GM12878 (cell line): ENCODE data around the gene EEF1A1. TPM values are rescaled to one million over a fixed set of nuclear protein-coding genes. Genes with fewer than 3 reads are reported as not detected.

Experiments
- ATAC-seq: fragments of 200-7000 bp; cut with Tn5 transposase; 3 replicates; pipeline ENCODE4 v1.9.1; 2020; ENCODE audit warnings: mild to moderate bottlenecking, moderate library complexity
- Bru-seq: library from RNA; stranded (reverse); fragments of 400-500 nt; gene quantifications from one replicate; lab custom pipeline; 2021; lab: Mats Ljungman, UMichigan
- BruChase-seq, 2 experiments: library from RNA; stranded (reverse); fragments of 400-500 nt; gene quantifications; one replicate each; lab custom pipeline; 2021; lab: Mats Ljungman, UMichigan
- BruUV-seq: library from RNA; stranded (reverse); fragments of 400-500 nt; replicated peaks from 2 replicates; lab custom pipeline; 2021; lab: Mats Ljungman, UMichigan
- CTCF ChIA-PET: fragments of 300-600 bp; sonication (Branson Sonifier 250); formaldehyde crosslinking; extraction: SDS; loops from one replicate; lab custom pipeline; 2021; ENCODE audit warnings: inconsistent platforms; lab: Yijun Ruan, JAX
- POLR2A ChIA-PET: fragments of 350-600 bp; formaldehyde crosslinking; extraction: SDS; loops from one replicate; lab custom pipeline; 2021; ENCODE audit warnings: inconsistent platforms; lab: Charles Lee
- RAD21 ChIA-PET: fragments of 300-600 bp; sonication (Branson Sonifier 250); formaldehyde crosslinking; loops from one replicate; lab custom pipeline; 2023; ENCODE audit warnings: antibody characterized with exemption; ENCODE audit not compliant: unreplicated experiment; lab: Charles Lee
- SMC1A ChIA-PET: fragments of 300-600 bp; sonication (Branson Sonifier 250); formaldehyde crosslinking; loops from one replicate; lab custom pipeline; 2023; ENCODE audit not compliant: unreplicated experiment, uncharacterized antibody; lab: Charles Lee
- DNase-seq: peaks from one replicate; pipeline ENCODE4 v3.0.0-alpha.2; 2011; ENCODE audit warnings: low read depth, low spot score
- FAIRE-seq: peaks from 3 replicates; lab custom pipeline; 2011; peaks lifted over from hg19 to GRCh38; lab: Jason Lieb, UNC
- H2AFZ ChIP-seq: 2 replicates; pipeline ENCODE4 v1.6.0; 2011; ENCODE audit warnings: low read depth, low read length, control low read depth; ENCODE audit not compliant: control insufficient read depth
- H3K27ac ChIP-seq: 2 replicates; pipeline ENCODE4 v1.5.1; 2011; ENCODE audit warnings: control low read depth; ENCODE audit not compliant: control insufficient read depth, insufficient read depth
- H3K27me3 ChIP-seq, 2 experiments: replicated peaks in 1 of 2; 2 replicates each; pipeline versions ENCODE4 v1.6.0 to v1.6.1; 2011; ENCODE audit warnings: low read length in 1 of 2; ENCODE audit not compliant: control insufficient read depth in 2 of 2, insufficient read depth in 2 of 2
- H3K36me3 ChIP-seq, 2 experiments: 2 replicates each; pipeline ENCODE4 v1.5.1; 2011; ENCODE audit warnings: low read length in 1 of 2; ENCODE audit not compliant: control insufficient read depth in 2 of 2, insufficient read depth in 2 of 2
- H3K4me1 ChIP-seq: 2 replicates; pipeline ENCODE4 v1.6.1; 2011; ENCODE audit warnings: mild to moderate bottlenecking, low read length, moderate library complexity, mixed read lengths; ENCODE audit not compliant: control insufficient read depth, insufficient read depth
- H3K4me2 ChIP-seq: 2 replicates; pipeline ENCODE4 v1.6.0; 2011; ENCODE audit warnings: control low read depth; ENCODE audit not compliant: control insufficient read depth, insufficient read depth
- H3K4me3 ChIP-seq: fragments of 200-600 bp; sonication (generic); 2 replicates; pipeline ENCODE4 v1.5.1; 2016
- H3K79me2 ChIP-seq: 2 replicates; pipeline ENCODE4 v1.6.0; 2011; ENCODE audit warnings: low read length; ENCODE audit not compliant: control insufficient read depth, insufficient read depth
- H3K9ac ChIP-seq: 2 replicates; pipeline ENCODE4 v1.8.0; 2011; ENCODE audit warnings: low read length, control low read depth, mixed read lengths; ENCODE audit not compliant: control insufficient read depth, insufficient read depth
- H3K9me3 ChIP-seq: replicated peaks from 3 replicates; pipeline ENCODE4 v1.5.1; 2011; ENCODE audit warnings: mild to moderate bottlenecking, low read length; ENCODE audit not compliant: control insufficient read depth, insufficient read depth
- H4K20me1 ChIP-seq: 2 replicates; pipeline ENCODE4 v1.6.0; 2011; ENCODE audit not compliant: control insufficient read depth, insufficient read depth
- ATF7 ChIP-seq: fragments of 450-650 bp; IDR thresholded peaks from 2 replicates; pipeline ENCODE4 v1.6.1; 2016; ENCODE audit warnings: low read depth, mild to moderate bottlenecking
- CREB1 ChIP-seq: IDR thresholded peaks from 2 replicates; pipeline ENCODE4 v1.6.1; 2012; ENCODE audit warnings: low read depth, mild to moderate bottlenecking, inconsistent platforms
- DPF2 ChIP-seq: fragments of 450-650 bp; IDR thresholded peaks from 2 replicates; pipeline ENCODE4 v1.6.1; 2017; ENCODE audit warnings: mild to moderate bottlenecking
- EED ChIP-seq: sonication (generic); IDR thresholded peaks from 2 replicates; pipeline ENCODE4 v1.6.1; 2016; ENCODE audit warnings: antibody characterized with exemption, low read depth
- HCFC1 ChIP-seq: fragments of 150-350 bp; IDR thresholded peaks from 2 replicates; pipeline ENCODE4 v1.6.1; 2014; ENCODE audit warnings: low read length
- MEF2A ChIP-seq: IDR thresholded peaks from 2 replicates; pipeline ENCODE4 v1.6.1; 2011; ENCODE audit warnings: low read depth, mild to moderate bottlenecking, low read length, moderate library complexity; ENCODE audit not compliant: insufficient read depth
- RCOR1 ChIP-seq: conservative IDR thresholded peaks from 2 replicates; pipeline ENCODE4 v1.6.1; 2012; ENCODE audit warnings: low read depth, low read length, improper control_type of control experiment
- SP1 ChIP-seq: IDR thresholded peaks from one replicate; pipeline ENCODE4 v1.6.1; 2011; ENCODE audit warnings: low read depth, low read length
- YBX1 ChIP-seq: fragments of 450-650 bp; IDR thresholded peaks from 2 replicates; pipeline ENCODE4 v1.6.1; 2016; ENCODE audit warnings: antibody characterized with exemption
- WGBS: methylation state at CpG from one replicate; pipeline ENCODE4 v1.1.6; 2016; ENCODE audit warnings: low lambda C conversion rate; ENCODE audit not compliant: insufficient replicate concordance, insufficient coverage; ENCODE audit errors: missing lambda C conversion rate; 5-methylcytosine and 5-hydroxymethylcytosine counted together
- in situ Hi-C: fragments of 300-500 bp; cut with MboI; formaldehyde crosslinking; loops from 9 replicates; pipeline ENCODE4 v1.14.3; 2018; ENCODE audit warnings: mixed read lengths
- intact Hi-C: fragments of 100-400 bp; cut with micrococcal nuclease; formaldehyde crosslinking; loops from one replicate; pipeline ENCODE4 v1.14.2; 2022; ENCODE audit not compliant: unreplicated experiment
- long read RNA-seq, 2 experiments: library from polyadenylated mRNA; unstranded; transcript quantifications; one replicate each; pipeline ENCODE4 v2.0.0, GENCODE V29; 2019 to 2020
- polyA minus RNA-seq, 3 experiments: library from RNA; depleted of rRNA, polyadenylated mRNA; stranded (reverse); fragments of >200 nt; gene quantifications; 2 replicates each; pipeline ENCODE4 v1.2.3, GENCODE V29; 2011
- polyA plus RNA-seq, 11 experiments: library from polyadenylated mRNA; depleted of rRNA in 4 of 11; unstranded in 6 of 11; stranded (reverse) in 5 of 11; fragments of >200 nt; fragmentation: Nextera tagmentation in 4 of 11; fragmentation: Illumina TruSeq in 1 of 11; extraction: Ambion mirVana in 4 of 11; extraction: Trizol in 1 of 11; gene quantifications; 1 replicate in 1 of 11; 2 replicates in 10 of 11; pipeline versions ENCODE4 v1.2.1 to v1.2.3, GENCODE V29; 2011 to 2016; ENCODE audit warnings: inconsistent platforms in 2 of 11, missing spikeins in 2 of 11, low read depth in 1 of 11
- total RNA-seq, 4 experiments: library from RNA; depleted of rRNA in 3 of 4; stranded (reverse); fragments of >200 nt in 3 of 4; fragmentation: Illumina TruSeq in 1 of 4; extraction: Trizol in 1 of 4; gene quantifications; 2 replicates each; pipeline versions ENCODE4 v1.2.1 to v1.2.3, GENCODE V29; 2013 to 2021
- TF ChIP-seq, protein P1 (sequence below): fragments of 150-350 bp; IDR thresholded peaks from 2 replicates; pipeline ENCODE4 v1.6.1; 2014; ENCODE audit warnings: mild to moderate bottlenecking, low read depth, low read length
- TF ChIP-seq, protein P2 (sequence below): fragments of 450-650 bp; IDR thresholded peaks from 2 replicates; pipeline ENCODE4 v1.6.1; 2018; ENCODE audit warnings: mild to moderate bottlenecking, low read depth, moderate library complexity; ENCODE audit not compliant: partially characterized antibody
- TF ChIP-seq, protein P3 (sequence below): fragments of 450-650 bp; IDR thresholded peaks from 2 replicates; pipeline ENCODE4 v1.6.1; 2017; ENCODE audit warnings: borderline replicate concordance

The EEF1A1 gene
- total RNA-seq (2013; cell fraction: nucleolus; rRNA removed): 2,824 and 2,968 TPM in 2 replicates
- total RNA-seq (2014; rRNA removed): 14,131 and 16,902 TPM in 2 replicates
- total RNA-seq (2014; rRNA removed; fragmentation: Illumina TruSeq; extraction: Trizol): 17,468 and 18,090 TPM in 2 replicates
- 14,684 and 15,216 TPM in 2 replicates for total RNA-seq (2021)
- polyA plus RNA-seq (2011; ENCODE audit: low read depth): 27,080 TPM
- 17,795 and 20,374 TPM in 2 replicates for polyA plus RNA-seq (2011; rRNA removed)
- polyA plus RNA-seq (2011; cell fraction: cytosol; rRNA removed): 14,330 and 16,559 TPM in 2 replicates
- 5,187 and 6,059 TPM in 2 replicates for polyA plus RNA-seq (2011; cell fraction: nucleus; rRNA removed)
- 16,010 and 19,176 TPM in 2 replicates for polyA plus RNA-seq (2012)
- polyA plus RNA-seq (2014; fragmentation: Illumina TruSeq; extraction: Trizol): 16,201 and 18,845 TPM in 2 replicates
- over 10,000 TPM in 1 of 2 experiments, 1,000 to 10,000 TPM in 1; 8,305 to 13,725 TPM for polyA plus RNA-seq (2014; fragmentation: Nextera tagmentation; extraction: Ambion mirVana)
- 12,347 and 14,133 TPM in 2 replicates for polyA plus RNA-seq (2014; rRNA removed)
- 1,000 to 10,000 TPM; 4,214 to 4,415 TPM for polyA plus RNA-seq (2016; fragmentation: Nextera tagmentation; extraction: Ambion mirVana)
- polyA minus RNA-seq (2011; rRNA and poly(A)+ RNA removed): 12,533 and 15,137 TPM in 2 replicates
- 4,012 and 4,567 TPM in 2 replicates for polyA minus RNA-seq (2011; cell fraction: cytosol; rRNA and poly(A)+ RNA removed)
- 1,103 and 1,176 TPM in 2 replicates for polyA minus RNA-seq (2011; cell fraction: nucleus; rRNA and poly(A)+ RNA removed)
- percentile 100 among the genes with signal in this experiment for Bru-seq, nascent RNA
- percentile 100 among the genes with signal in this experiment for BruChase-seq, experiment 1, labeled RNA remaining after a 6-hour chase
- BruChase-seq, experiment 2, labeled RNA remaining after a 2-hour chase: percentile 100 among the genes with signal in this experiment
- long read RNA-seq, experiment 1, full-length matches to known transcripts: 8,904 of 9,341 reads
- long read RNA-seq, experiment 1, partial matches to known transcripts: 195 of 9,341 reads
- long read RNA-seq, experiment 1, other reads (novel, unspliced or antisense): 242 of 9,341 reads
- long read RNA-seq, experiment 2, full-length matches to known transcripts: 15,899 of 16,817 reads
- long read RNA-seq, experiment 2, partial matches to known transcripts: 706 of 16,817 reads
- long read RNA-seq, experiment 2, other reads (novel, unspliced or antisense): 212 of 16,817 reads

DNA sequence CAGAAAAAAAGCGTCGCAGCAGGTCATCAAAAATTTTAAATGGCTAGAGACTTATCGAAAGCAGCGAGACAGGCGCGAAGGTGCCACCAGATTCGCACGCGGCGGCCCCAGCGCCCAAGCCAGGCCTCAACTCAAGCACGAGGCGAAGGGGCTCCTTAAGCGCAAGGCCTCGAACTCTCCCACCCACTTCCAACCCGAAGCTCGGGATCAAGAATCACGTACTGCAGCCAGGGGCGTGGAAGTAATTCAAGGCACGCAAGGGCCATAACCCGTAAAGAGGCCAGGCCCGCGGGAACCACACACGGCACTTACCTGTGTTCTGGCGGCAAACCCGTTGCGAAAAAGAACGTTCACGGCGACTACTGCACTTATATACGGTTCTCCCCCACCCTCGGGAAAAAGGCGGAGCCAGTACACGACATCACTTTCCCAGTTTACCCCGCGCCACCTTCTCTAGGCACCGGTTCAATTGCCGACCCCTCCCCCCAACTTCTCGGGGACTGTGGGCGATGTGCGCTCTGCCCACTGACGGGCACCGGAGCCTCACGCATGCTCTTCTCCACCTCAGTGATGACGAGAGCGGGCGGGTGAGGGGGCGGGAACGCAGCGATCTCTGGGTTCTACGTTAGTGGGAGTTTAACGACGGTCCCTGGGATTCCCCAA lies at the start of gene EEF1A1:
EEF1A1 (minus strand) TSS at position 345 of the 663 bp plus-strand sequence. CDS start 1,006 bp downstream, outside the sequence.
- Histone ChIP-seq H3K4me1 (peaks cover 13% of the 10 kb centered on the region), H3K79me2 (peaks cover 67% of the 10 kb centered on the region), H2AFZ (peak within 1 kb of the TSS; percentile 74), H3K36me3 (peaks cover 6 to 14% of the 10 kb centered on the region in 2 experiments), H3K27ac (peak within 1 kb of the TSS; percentile 100), H3K9ac (peak within 1 kb of the TSS; percentile 100), H3K27me3 (no peaks in the 10 kb centered on the region), H4K20me1 (peaks cover 3% of the 10 kb centered on the region; the same call in 1 of the 2 replicates), H3K9me3 (no peaks in the 10 kb centered on the region), H3K4me3 (peak within 1 kb of the TSS; percentile 91), H3K4me2 (peak within 1 kb of the TSS; percentile 91)
- FAIRE-seq (peak; percentile 73), ATAC-seq (peak; percentile 75), DNase-seq (peak; percentile 98)
- in situ Hi-C loops (loop anchor here (5.0 to 25.0 kb wide), 2 partner anchors 91 to 131 kb away; partner anchors contain the start of gene SLC17A5), intact Hi-C loops (loop anchor here (2.0 to 5.0 kb wide), 2 partner anchors 48 to 1761 kb away; partner anchors contain the start of gene TMEM30A)
- POLR2A ChIA-PET: interaction anchor here (0.6 to 6.8 kb wide), 22 partner anchors 10 to 133 kb away, joined by 3 to 55 read pairs (median 10); partner anchors contain the start of genes CGAS, MTO1 and SLC17A5
- RAD21 ChIA-PET: interaction anchor here (0.6 to 5.7 kb wide), 22 partner anchors 7 to 132 kb away, joined by 3 to 49 read pairs (median 6); partner anchors contain the start of genes CGAS and MTO1
- under 1% methylated on average over 53 of the region's 53 CpGs for WGBS
- CTCF ChIA-PET: interaction anchor here (0.7 to 3.6 kb wide), 12 partner anchors 8 to 132 kb away, joined by 3 to 16 read pairs (median 7); no protein-coding TSS in a partner anchor
- SMC1A ChIA-PET: interaction anchor here (1.1 to 5.6 kb wide), 18 partner anchors 7 to 132 kb away, joined by 3 to 43 read pairs (median 9); partner anchors contain the start of genes CGAS and MTO1
- no TSS peak for BruUV-seq
- TF ChIP-seq RCOR1 (0 out of 2 replicates have a peak, but pooled peaks have one; percentile 61), DPF2 (peak; percentile 55; the same call in 1 of the 2 replicates), CREB1 (peak; percentile 96), SP1 (peak; percentile 86), HCFC1 (peak; percentile 71), YBX1 (no peak), MEF2A (peak; percentile 72; the same call in 1 of the 2 replicates), EED (no peak; the same call in 1 of the 2 replicates), ATF7 (peak; percentile 92)
- TF ChIP-seq, protein P1, sequence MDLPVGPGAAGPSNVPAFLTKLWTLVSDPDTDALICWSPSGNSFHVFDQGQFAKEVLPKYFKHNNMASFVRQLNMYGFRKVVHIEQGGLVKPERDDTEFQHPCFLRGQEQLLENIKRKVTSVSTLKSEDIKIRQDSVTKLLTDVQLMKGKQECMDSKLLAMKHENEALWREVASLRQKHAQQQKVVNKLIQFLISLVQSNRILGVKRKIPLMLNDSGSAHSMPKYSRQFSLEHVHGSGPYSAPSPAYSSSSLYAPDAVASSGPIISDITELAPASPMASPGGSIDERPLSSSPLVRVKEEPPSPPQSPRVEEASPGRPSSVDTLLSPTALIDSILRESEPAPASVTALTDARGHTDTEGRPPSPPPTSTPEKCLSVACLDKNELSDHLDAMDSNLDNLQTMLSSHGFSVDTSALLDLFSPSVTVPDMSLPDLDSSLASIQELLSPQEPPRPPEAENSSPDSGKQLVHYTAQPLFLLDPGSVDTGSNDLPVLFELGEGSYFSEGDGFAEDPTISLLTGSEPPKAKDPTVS: peak; percentile 42; the same call in 1 of the 2 replicates
- TF ChIP-seq, protein P2, sequence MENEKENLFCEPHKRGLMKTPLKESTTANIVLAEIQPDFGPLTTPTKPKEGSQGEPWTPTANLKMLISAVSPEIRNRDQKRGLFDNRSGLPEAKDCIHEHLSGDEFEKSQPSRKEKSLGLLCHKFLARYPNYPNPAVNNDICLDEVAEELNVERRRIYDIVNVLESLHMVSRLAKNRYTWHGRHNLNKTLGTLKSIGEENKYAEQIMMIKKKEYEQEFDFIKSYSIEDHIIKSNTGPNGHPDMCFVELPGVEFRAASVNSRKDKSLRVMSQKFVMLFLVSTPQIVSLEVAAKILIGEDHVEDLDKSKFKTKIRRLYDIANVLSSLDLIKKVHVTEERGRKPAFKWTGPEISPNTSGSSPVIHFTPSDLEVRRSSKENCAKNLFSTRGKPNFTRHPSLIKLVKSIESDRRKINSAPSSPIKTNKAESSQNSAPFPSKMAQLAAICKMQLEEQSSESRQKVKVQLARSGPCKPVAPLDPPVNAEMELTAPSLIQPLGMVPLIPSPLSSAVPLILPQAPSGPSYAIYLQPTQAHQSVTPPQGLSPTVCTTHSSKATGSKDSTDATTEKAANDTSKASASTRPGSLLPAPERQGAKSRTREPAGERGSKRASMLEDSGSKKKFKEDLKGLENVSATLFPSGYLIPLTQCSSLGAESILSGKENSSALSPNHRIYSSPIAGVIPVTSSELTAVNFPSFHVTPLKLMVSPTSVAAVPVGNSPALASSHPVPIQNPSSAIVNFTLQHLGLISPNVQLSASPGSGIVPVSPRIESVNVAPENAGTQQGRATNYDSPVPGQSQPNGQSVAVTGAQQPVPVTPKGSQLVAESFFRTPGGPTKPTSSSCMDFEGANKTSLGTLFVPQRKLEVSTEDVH: peak; percentile 52
- TF ChIP-seq, protein P3, sequence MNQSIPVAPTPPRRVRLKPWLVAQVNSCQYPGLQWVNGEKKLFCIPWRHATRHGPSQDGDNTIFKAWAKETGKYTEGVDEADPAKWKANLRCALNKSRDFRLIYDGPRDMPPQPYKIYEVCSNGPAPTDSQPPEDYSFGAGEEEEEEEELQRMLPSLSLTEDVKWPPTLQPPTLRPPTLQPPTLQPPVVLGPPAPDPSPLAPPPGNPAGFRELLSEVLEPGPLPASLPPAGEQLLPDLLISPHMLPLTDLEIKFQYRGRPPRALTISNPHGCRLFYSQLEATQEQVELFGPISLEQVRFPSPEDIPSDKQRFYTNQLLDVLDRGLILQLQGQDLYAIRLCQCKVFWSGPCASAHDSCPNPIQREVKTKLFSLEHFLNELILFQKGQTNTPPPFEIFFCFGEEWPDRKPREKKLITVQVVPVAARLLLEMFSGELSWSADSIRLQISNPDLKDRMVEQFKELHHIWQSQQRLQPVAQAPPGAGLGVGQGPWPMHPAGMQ: no peak
